ENCODE measurements around the gene CACNA2D1.

Gene CACNA2D1

DNA sequence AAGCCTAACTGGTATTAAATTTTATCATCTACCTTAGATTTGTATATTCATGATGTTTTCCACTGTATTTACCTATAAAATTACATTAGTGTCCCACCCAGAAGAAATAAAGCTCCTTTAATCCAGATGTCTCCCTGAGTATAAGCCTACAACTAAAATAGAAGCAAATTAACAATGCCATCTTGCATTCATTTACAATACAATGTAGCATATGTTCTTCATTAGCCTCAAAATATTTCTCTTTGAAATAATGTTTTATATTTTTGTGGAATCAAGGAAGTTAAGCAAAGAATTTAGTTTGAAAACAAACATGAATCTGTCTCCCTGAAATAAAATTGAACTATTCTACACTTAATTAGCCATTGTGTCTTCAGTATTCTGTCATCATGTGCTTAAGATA is 112.3 kb downstream of the CACNA2D1 start:
- DNase-seq = no peak

DNA sequence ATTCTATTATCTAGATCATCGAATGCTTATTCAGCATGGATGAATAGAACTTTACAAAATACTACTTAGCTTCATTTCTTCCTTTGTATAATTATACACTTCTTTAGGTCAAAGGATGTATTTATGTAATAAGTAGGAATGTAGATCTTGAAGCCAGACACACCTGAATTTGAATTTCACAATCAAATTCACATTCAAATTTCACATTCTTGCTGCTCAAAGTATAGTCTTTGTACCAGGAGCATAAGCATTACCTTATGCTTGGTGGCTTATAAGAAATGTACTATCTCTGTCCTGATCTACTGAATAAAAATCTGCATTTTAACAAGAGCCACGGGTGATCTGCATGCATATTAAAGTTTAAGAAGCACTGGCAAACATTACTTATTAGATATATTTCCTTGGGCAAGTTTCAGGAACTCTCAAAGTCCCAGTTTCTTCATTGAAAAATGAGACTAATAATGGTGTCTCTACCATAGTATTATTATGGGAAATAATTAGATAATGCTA is 112.8 kb downstream of the CACNA2D1 start:
- DNase-seq = no peak

- no peak for DNase-seq
These were observed 115.7 kb downstream of the CACNA2D1 start for GRCh38 chr7:82327898-82328297.

DNA sequence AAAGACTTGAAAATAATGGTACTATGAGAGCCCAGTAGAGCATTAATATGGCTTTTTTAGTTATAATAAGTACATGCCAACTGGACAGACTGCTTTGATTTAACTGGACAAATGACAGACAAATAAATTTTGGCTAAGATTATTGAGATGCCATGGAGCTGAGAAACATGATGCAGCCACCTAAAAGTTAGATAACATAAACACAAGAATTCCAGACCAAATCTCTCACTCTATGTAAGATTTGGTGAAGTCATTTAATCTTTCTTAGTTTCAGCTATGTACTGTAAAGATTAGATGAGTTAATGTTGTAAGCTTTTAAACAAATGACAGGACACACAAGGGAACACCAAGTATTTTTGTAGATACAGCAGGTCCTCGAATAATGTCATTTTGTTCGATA is 118.2 kb downstream of the CACNA2D1 start:
- DNase-seq = no peak

DNA sequence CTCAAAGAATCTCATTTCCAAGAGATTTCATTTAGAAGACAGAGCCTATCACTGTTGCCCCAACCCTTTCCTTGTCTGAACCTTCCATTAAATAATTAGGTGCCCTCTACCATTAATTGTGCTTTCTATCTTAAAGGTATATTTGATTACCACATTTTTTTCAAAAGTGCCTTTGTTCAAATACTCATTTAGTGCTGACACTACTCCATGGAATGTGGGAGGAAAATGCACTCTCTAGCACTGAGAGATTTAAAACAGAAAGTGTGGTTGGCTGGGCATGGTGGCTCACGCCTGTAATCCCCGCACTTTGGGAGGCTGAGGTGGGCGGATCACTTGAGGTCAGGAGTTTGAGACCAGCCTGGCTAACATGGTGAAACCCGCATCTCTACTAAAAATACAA is 119.8 kb downstream of the CACNA2D1 start:
- DNase-seq = no peak

- no peak for DNase-seq
These were observed 123.9 kb downstream of the CACNA2D1 start for GRCh38 chr7:82319674-82320118.

DNA sequence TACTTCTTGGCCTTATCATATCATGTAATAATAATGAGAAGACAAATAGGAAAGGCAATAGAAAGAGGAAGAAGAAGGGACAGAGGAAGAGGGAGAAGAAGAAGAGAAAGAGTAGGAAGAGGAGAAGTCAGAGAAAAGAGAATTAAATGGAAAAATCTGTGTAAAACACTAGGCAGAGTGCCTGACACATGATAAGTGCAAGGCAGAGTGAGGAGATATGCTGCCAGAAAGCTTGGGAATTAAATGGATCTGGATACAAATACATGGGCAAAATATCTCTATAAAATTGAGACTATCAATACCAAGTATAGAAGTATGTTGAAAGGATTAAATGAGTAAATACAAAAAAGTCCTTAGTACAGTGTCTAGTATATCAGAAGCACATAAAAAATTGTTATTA is 124.8 kb downstream of the CACNA2D1 start:
- no peak for DNase-seq

DNA sequence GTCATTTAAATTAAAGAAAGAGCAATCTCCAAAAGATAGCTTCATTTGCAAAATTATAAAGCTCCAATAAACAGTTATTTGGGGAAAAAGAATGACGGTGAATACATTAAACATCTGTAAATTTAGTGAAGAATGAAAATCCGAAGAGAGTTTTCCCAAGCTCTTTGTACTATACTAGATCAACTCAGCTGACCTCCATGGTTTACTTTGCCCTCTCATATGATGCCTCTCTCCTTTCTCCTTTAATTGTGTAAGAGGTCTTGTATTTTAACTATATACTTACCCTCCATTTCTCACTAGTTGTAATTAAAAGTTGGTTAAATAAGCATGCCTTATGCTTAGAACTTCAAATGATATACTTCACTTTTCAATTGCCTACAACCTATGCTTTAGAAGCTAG is 125.8 kb downstream of the CACNA2D1 start:
- no peak for DNase-seq

- no peak for DNase-seq
These were observed 126.3 kb downstream of the CACNA2D1 start for GRCh38 chr7:82317257-82317721.

GRCh38 chr7:82313269-82313668 is 130.3 kb downstream of the CACNA2D1 start:
- no peak for DNase-seq

DNA sequence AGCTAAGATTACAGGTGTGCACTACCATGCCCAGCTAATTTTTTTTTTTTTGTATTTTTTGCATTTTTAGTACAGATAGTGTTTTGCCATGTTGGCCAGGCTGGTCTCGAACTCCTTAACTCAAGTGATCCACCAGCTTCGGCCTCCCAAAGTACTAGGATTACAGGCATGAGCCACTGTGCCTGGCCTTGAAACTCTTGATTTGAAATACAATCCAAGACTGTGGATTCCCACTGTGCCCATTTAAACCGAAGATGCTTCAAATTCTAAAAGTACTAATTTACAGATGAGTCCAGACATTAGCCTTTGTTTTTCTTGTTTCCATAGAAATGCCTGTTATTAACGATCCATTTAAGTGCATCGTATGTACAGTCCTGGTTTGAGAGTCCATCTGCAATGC is 130.9 kb downstream of the CACNA2D1 start:
- no peak for DNase-seq

DNA sequence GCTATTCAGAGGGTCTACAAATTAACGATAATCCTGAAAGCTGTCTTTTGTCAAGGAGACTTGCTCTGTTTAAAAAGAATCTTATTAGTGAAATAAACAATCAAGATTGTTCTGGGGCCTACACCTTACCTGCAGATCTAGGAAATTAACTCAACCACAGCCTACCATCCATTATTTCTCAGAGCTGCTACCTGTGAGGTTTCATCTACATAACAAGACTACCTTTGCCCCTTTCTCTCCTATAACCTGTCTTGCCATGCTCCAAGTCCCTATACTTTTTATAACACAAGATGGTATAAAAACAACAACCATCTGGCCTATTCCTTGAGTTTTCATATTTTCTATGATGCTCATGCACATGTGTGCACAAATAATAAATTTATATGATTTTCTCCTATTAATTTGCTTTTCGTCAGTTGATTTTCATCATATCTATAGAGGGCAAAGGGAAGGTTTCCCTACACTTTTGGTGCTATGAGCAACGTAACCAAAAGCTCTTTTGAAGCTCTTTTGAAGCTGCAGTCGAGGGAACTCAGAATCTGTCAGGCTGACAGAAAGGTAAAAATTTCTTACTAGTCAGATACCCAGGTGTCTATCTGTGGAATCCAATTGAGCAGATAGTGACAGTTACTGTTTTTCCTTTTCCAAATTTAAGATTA is 138.1 kb downstream of the CACNA2D1 start:
- DNase-seq = no peak

- no peak for DNase-seq
These were observed 148.7 kb downstream of the CACNA2D1 start for GRCh38 chr7:82294865-82295264.

GRCh38 chr7:82294382-82294784 is 149.2 kb downstream of the CACNA2D1 start:
- DNase-seq = no peak

- DNase-seq = no peak
These were observed 150.1 kb downstream of the CACNA2D1 start for GRCh38 chr7:82293467-82293866.

DNA sequence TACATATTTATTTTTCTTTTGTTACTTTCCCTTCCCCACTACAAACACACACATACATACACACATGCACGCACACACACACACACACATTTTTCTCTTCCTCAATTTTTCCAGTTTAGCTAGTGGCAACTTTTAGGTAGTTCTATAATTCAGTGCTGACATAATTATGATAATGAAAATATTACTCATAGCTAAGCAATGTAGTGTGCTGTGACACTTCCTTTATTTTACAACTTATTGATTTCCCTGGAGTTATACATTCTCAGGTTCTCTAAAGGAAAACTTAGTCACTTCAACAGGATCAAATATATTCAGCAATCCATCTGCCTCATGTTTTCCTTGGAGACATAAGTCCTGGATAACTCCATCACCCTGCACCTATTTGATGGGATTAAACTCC is 151.6 kb downstream of the CACNA2D1 start:
- DNase-seq = no peak

DNA sequence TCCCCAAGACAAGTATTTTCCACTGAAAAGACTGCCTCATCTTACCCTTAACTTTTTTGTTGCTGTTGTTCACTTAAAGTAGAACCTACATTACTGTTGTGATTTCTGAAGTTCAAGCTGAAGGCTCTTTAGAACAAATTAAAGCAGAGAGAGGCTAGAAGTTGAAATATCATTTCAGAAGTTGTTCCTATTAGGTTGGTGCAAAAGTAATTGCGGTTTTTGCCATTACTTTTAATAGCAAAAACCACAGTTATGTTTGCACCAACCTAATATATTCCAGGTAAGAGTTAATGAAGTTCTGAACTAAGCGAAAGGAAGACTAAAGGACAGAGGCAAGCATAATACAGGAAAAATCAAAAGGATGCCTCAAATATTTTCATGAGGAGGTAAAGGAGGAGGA is 153.7 kb downstream of the CACNA2D1 start:
- no peak for DNase-seq

- no peak for DNase-seq
These were observed 154.4 kb downstream of the CACNA2D1 start for GRCh38 chr7:82289152-82289535.

DNA sequence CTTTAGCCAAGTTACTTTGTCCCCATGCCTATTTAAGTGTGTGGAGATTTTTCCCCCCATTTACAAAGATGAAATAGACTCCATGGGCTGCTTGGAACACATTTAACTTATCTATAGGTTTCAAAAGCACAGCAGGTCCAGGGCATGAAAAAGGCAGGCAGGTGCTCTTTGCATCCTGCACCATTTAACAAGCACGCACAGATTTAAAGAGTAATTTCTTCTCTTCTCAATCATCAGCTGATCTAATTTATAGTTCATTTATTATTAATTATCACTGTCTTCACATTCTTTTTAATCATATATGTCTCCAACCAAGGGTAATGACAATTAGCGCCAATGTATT is 156.8 kb downstream of the CACNA2D1 start:
- no peak for DNase-seq

GRCh38 chr7:82286096-82286797 is 157.3 kb downstream of the CACNA2D1 start:
- no peak for DNase-seq

DNA sequence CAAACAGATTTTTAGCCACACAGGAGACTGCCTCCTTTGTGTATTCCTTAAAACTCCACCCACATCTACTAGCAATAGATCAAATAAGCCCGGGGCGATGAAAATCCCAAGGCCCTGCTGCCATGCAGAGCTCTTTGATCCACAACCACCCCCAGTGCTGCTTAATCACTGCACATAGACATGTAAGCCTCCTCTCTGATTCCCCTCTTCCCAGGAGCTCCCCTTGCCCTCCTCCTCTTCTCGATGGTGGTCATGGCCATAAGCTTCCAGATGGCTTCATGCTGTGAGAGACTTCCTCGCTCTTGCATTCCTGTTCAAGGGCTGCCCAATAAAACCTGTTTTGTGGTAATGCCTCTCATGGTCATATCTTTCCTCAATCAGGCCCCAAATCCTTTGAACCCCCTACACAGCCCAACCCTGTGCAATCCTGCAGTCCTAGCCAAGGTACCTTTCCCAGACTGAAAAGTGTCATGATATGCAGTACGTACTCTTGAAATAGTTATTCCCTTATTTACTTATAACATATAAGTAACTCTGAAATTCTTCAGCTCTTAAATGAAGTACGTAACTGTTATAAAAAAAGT is 158.5 kb downstream of the CACNA2D1 start:
- DNase-seq = no peak

GRCh38 chr7:82275342-82275741 is 168.2 kb downstream of the CACNA2D1 start:
- DNase-seq = no peak

GRCh38 chr7:82274681-82275080 is 168.9 kb downstream of the CACNA2D1 start:
- no peak for DNase-seq

GRCh38 chr7:82273886-82274285 is 169.7 kb downstream of the CACNA2D1 start:
- DNase-seq = no peak
